ENCODE data around the gene DAB1. TPM values are rescaled to one million over a fixed set of nuclear protein-coding genes. Genes with fewer than 3 reads are reported as not detected.
"Not testable (repeated sequence)": the region's sequence is repeated elsewhere in the genome, so short reads cannot be mapped to it uniquely, and the experiment has no call there.

Gene DAB1
- total RNA-seq, 1 donor from 2014 or later = 14.6 TPM

GRCh38 chr1:57344265-57344664, 79.6 kb downstream of the DAB1 start:
- Histone ChIP-seq H3K36me3 (no peaks in the 10 kb centered on the region), H3K9ac (no peak overlapping the region), H3K27me3 (no peaks in the 10 kb centered on the region), H3K9me3 (ENCODE audit: low read depth) (no peaks in the 10 kb centered on the region), H3K4me2 (no peak overlapping the region), H3K79me2 (ENCODE audit: low read depth) (no peaks in the 10 kb centered on the region), H2AFZ (replicated peaks) (no peak overlapping the region), H3K4me3 (no peak overlapping the region), H4K20me1 (ENCODE audit: low read depth) (no peaks in the 10 kb centered on the region), H3K27ac (no peak overlapping the region), H3F3A (ENCODE audit: low read depth) (no peaks in the 10 kb centered on the region), H3K4me1 (peaks cover 5% of the 10 kb centered on the region)
- H3K4me1 Mint-ChIP-seq = peaks cover 24% of the 10 kb centered on the region
- H3K9me3 Mint-ChIP-seq = peaks cover 2% of the 10 kb centered on the region
- H3K27ac Mint-ChIP-seq = no peak overlapping the region
- no peaks in the 10 kb centered on the region for H3K27me3 Mint-ChIP-seq (ENCODE audit: insufficient read depth, low read depth)
- H3K36me3 Mint-ChIP-seq = peaks cover 3% of the 10 kb centered on the region
- DNase-seq (ENCODE audit: low spot score) = no peak
- no peak overlapping the region for H3K4me3 Mint-ChIP-seq
- TF ChIP-seq EZH2 (IDR thresholded peaks at IDR 0.05) = no peak

- H3F3A ChIP-seq (ENCODE audit: low read depth); H3K27me3 ChIP-seq; H3K9me3 Mint-ChIP-seq; H3K4me2 ChIP-seq; H3K27ac ChIP-seq; H3K4me3 Mint-ChIP-seq; H3K27ac Mint-ChIP-seq; DNase-seq (ENCODE audit: low spot score); H2AFZ ChIP-seq (replicated peaks); H3K36me3 ChIP-seq; H3K4me1 ChIP-seq; H3K79me2 ChIP-seq (ENCODE audit: low read depth); H3K36me3 Mint-ChIP-seq; H3K27me3 Mint-ChIP-seq (ENCODE audit: insufficient read depth, low read depth); H3K9me3 ChIP-seq (ENCODE audit: low read depth); H3K4me3 ChIP-seq; H3K9ac ChIP-seq; H4K20me1 ChIP-seq (ENCODE audit: low read depth): not testable (repeated sequence)
- H3K4me1 Mint-ChIP-seq = peaks cover 15% of the 10 kb centered on the region
These were observed 80.5 kb downstream of the DAB1 start for GRCh38 chr1:57343298-57343915.

GRCh38 chr1:57341721-57342120, 82.1 kb downstream of the DAB1 start:
- Histone ChIP-seq H3K36me3 (no peaks in the 10 kb centered on the region), H3K27ac (no peak overlapping the region), H2AFZ (replicated peaks) (no peak overlapping the region), H3K79me2 (ENCODE audit: low read depth) (no peaks in the 10 kb centered on the region), H3K27me3 (no peaks in the 10 kb centered on the region), H3F3A (ENCODE audit: low read depth) (no peaks in the 10 kb centered on the region), H3K4me3 (no peak overlapping the region), H3K4me1 (peaks cover 5% of the 10 kb centered on the region), H3K9me3 (ENCODE audit: low read depth) (no peaks in the 10 kb centered on the region), H4K20me1 (ENCODE audit: low read depth) (no peaks in the 10 kb centered on the region), H3K4me2 (no peak overlapping the region), H3K9ac (no peak overlapping the region)
- H3K4me1 Mint-ChIP-seq = peaks cover 15% of the 10 kb centered on the region
- TF ChIP-seq EZH2phosphoT487 (IDR thresholded peaks at IDR 0.05) (no peak), CTCF (IDR thresholded peaks at IDR 0.05) (no peak), EZH2 (IDR thresholded peaks at IDR 0.05) (no peak)
- DNase-seq (ENCODE audit: low spot score) = no peak
- H3K27me3 Mint-ChIP-seq (ENCODE audit: insufficient read depth, low read depth) = no peaks in the 10 kb centered on the region
- H3K9me3 Mint-ChIP-seq = peaks cover 2% of the 10 kb centered on the region
- no peak overlapping the region for H3K27ac Mint-ChIP-seq
- H3K36me3 Mint-ChIP-seq = peaks cover 3% of the 10 kb centered on the region
- H3K4me3 Mint-ChIP-seq = no peak overlapping the region

GRCh38 chr1:57340334-57341070, 83.4 kb downstream of the DAB1 start:
- Histone ChIP-seq H3K27ac (no peak overlapping the region), H3K36me3 (no peaks in the 10 kb centered on the region), H3K4me2 (no peak overlapping the region), H3K79me2 (ENCODE audit: low read depth) (no peaks in the 10 kb centered on the region), H3K27me3 (no peaks in the 10 kb centered on the region), H2AFZ (replicated peaks) (no peak overlapping the region), H3K9me3 (ENCODE audit: low read depth) (no peaks in the 10 kb centered on the region), H3F3A (ENCODE audit: low read depth) (no peaks in the 10 kb centered on the region), H3K4me3 (no peak overlapping the region), H3K4me1 (no peaks in the 10 kb centered on the region), H3K9ac (no peak overlapping the region), H4K20me1 (ENCODE audit: low read depth) (no peaks in the 10 kb centered on the region)
- Mint-ChIP-seq H3K36me3 (peaks cover 3% of the 10 kb centered on the region), H3K4me1 (peaks cover 11% of the 10 kb centered on the region), H3K4me3 (no peak overlapping the region), H3K27me3 (ENCODE audit: insufficient read depth, low read depth) (no peaks in the 10 kb centered on the region), H3K9me3 (peaks cover 2% of the 10 kb centered on the region), H3K27ac (no peak overlapping the region)
- no peak for TF ChIP-seq EZH2 (IDR thresholded peaks at IDR 0.05)
- peak; percentile 18 for TF ChIP-seq CTCF (IDR thresholded peaks at IDR 0.05)
- no peak for DNase-seq (ENCODE audit: low spot score)

Measured in neural progenitor cell (in vitro differentiated cells).